SH-SY5Y (cell line): Measurements from ENCODE around the gene KRAS.

Experiments
- GATA2 ChIP-seq: IDR thresholded peaks from 2 replicates; pipeline ENCODE4 v1.6.1; 2011; ENCODE audit warnings: mild to moderate bottlenecking, low read depth, low read length
- GATA3 ChIP-seq: IDR thresholded peaks from 2 replicates; pipeline ENCODE4 v1.6.1; 2011; ENCODE audit warnings: low read depth, mild to moderate bottlenecking, low read length, moderate library complexity

- TF ChIP-seq GATA2 (no peak), GATA3 (no peak)
Measured at GRCh38 chr12:25202137-25202536, 48.6 kb downstream of the KRAS start.
